Middle frontal gyrus (tissue), 1 donor: ENCODE results near the gene TBL1XR1.
"Not testable (repeated sequence)": the region's sequence is repeated elsewhere in the genome, so short reads cannot be mapped to it uniquely, and the experiment has no call there.

ENCODE experiments used
- DNase-seq: peaks from one replicate; pipeline ENCODE4 v3.0.0-alpha.2; 2015; ENCODE audit warnings: low spot score; ENCODE audit errors: extremely low spot score

Gene TBL1XR1

GRCh38 chr3:177034832-177035475 lies 162.3 kb downstream of the TBL1XR1 start:
- DNase-seq: no peak

GRCh38 chr3:177026505-177027277 lies 170.6 kb downstream of the TBL1XR1 start:
- no peak for DNase-seq

GRCh38 chr3:177015881-177016280 lies 181.4 kb downstream of the TBL1XR1 start:
- DNase-seq: no peak

GRCh38 chr3:177013681-177014280 lies 183.5 kb downstream of the TBL1XR1 start:
- no peak for DNase-seq

- no peak for DNase-seq
Observed at GRCh38 chr3:177005718-177006405, 191.4 kb downstream of the TBL1XR1 start.

- DNase-seq: not testable (repeated sequence)
Observed at GRCh38 chr3:177000159-177000558, 197.1 kb downstream of the TBL1XR1 start.

- DNase-seq: no peak
Observed at GRCh38 chr3:176995946-176996345, 201.3 kb downstream of the TBL1XR1 start.

- no peak for DNase-seq
Observed at GRCh38 chr3:176994891-176995781, 202.1 kb downstream of the TBL1XR1 start.

GRCh38 chr3:176994393-176994792 lies 202.9 kb downstream of the TBL1XR1 start:
- DNase-seq: no peak

GRCh38 chr3:176992978-176993377 lies 204.3 kb downstream of the TBL1XR1 start:
- DNase-seq: no peak

GRCh38 chr3:176992565-176992964 lies 204.7 kb downstream of the TBL1XR1 start:
- DNase-seq: no peak

GRCh38 chr3:176988795-176989194 lies 208.5 kb downstream of the TBL1XR1 start:
- no peak for DNase-seq

GRCh38 chr3:176987901-176988650 lies 209.2 kb downstream of the TBL1XR1 start:
- no peak for DNase-seq

GRCh38 chr3:176978441-176978840 lies 218.8 kb downstream of the TBL1XR1 start:
- no peak for DNase-seq

GRCh38 chr3:176977331-176977730 lies 220.0 kb downstream of the TBL1XR1 start:
- DNase-seq: no peak

- no peak for DNase-seq
Observed at GRCh38 chr3:176976586-176976985, 220.7 kb downstream of the TBL1XR1 start.

GRCh38 chr3:176974279-176974678 lies 223.0 kb downstream of the TBL1XR1 start:
- DNase-seq: no peak

- DNase-seq: no peak
Observed at GRCh38 chr3:176971613-176972174, 225.6 kb downstream of the TBL1XR1 start.

- no peak for DNase-seq
Observed at GRCh38 chr3:176970770-176971169, 226.5 kb downstream of the TBL1XR1 start.

- no peak for DNase-seq
Observed at GRCh38 chr3:176969506-176969905, 227.8 kb downstream of the TBL1XR1 start.
